ENCODE results near the gene AZU1. TPM values are rescaled to one million over a fixed set of nuclear protein-coding genes. Genes with fewer than 3 reads are reported as not detected.
A peak's percentile ranks its signal among the peaks of the same experiment; 100 is the strongest.

The AZU1 gene
- total RNA-seq, 4 donors from 2014 or later: not detected

DNA sequence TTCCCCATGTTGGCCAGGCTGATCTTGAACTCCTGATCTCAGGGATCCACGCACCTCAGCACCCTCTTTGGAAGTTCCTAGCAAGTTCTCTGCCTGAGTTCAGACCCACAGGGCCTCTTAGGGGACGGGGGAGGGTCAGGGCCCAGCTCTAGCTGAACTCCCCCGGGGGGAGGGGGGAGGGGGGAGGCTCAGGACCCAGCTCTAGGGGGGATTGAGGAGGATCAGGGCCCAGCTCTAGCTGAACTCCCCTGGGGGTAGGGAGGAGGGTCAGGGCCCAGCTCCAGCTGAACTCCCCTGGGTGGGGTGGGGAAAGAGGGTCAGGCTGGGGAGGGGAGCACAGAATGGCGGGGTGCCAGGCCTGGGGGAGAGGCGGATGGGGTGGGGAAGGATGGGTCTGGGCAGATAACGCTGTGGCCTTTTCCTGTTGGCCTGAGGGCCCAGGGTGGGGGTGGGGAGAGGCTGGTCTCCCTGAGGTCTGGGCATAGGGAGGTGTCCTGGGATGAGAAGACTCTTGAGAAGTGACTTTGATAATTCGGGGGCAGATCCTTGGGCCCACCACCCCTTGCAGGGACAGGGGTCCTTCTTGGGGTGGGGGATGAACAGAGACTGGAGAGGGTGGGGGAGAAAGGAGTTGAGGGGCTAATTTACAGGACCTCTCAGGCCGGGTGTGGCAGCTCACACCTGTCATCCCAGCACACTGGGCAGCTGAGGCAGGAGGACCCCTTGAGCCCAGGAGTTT is 35.9 kb upstream of the AZU1 start:
- Histone ChIP-seq H3K27ac (peak overlapping the region; percentile 25 to 65 (median 61)), H3K9me3 (no peaks in the 10 kb centered on the region), H3K36me3 (no peaks in the 10 kb centered on the region), H3K27me3 (no peaks in the 10 kb centered on the region), H3K4me3 (no peak overlapping the region), H3K4me1 (peaks cover 20 to 38% of the 10 kb centered on the region in 2 donors)
- ATAC-seq (no peak), DNase-seq (no peak)
- in situ Hi-C loops (cut with MboI; ENCODE audit: low sequenced_read_pairs in 4 of 4) (no loop called here), intact Hi-C loops (cut with DNase I; ENCODE audit: low total_unique reads) (loop anchor here (10.0 kb wide), 1 partner anchor 483 kb away; the partner anchor contains the start of gene FAM174C)
- TF ChIP-seq, protein P1, sequence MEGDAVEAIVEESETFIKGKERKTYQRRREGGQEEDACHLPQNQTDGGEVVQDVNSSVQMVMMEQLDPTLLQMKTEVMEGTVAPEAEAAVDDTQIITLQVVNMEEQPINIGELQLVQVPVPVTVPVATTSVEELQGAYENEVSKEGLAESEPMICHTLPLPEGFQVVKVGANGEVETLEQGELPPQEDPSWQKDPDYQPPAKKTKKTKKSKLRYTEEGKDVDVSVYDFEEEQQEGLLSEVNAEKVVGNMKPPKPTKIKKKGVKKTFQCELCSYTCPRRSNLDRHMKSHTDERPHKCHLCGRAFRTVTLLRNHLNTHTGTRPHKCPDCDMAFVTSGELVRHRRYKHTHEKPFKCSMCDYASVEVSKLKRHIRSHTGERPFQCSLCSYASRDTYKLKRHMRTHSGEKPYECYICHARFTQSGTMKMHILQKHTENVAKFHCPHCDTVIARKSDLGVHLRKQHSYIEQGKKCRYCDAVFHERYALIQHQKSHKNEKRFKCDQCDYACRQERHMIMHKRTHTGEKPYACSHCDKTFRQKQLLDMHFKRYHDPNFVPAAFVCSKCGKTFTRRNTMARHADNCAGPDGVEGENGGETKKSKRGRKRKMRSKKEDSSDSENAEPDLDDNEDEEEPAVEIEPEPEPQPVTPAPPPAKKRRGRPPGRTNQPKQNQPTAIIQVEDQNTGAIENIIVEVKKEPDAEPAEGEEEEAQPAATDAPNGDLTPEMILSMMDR (IDR thresholded peaks at IDR 0.05 in 4 of 5, conservative IDR thresholded peaks at IDR 0.05 in 1 of 5): no peak

DNA sequence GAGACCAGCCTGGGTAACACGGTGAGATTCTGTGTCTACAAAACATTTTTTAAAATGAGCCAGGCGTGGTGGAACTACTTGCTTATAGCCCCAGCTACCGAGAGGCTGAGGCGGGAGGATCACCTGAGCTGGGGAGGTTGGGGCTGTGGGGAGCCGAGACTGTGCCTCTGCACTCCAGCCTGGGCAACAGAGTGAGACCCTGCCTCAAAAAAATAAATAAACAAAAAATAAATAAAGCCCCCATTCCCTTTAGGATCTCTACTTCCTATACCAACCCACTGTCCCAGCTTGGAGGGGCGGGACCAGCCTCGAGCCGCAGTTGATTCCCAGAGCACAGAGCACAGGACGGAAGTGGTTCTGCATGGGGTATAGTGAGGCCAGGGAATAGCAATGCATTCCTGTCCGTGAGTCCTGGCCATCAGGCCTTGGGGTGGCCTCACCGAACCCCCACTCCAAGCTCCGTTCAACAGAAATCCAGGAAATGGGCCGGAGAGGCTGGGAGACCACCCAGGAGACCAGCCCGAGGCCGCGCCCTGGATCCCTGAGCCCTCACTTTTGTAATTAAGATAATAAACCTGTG is 35.2 kb upstream of the AZU1 start:
- Histone ChIP-seq H3K27me3 (no peaks in the 10 kb centered on the region), H3K27ac (peak overlapping the region; percentile 25 to 65 (median 61)), H3K4me3 (no peak overlapping the region), H3K36me3 (no peaks in the 10 kb centered on the region), H3K4me1 (peaks cover 20 to 38% of the 10 kb centered on the region in 2 donors), H3K9me3 (no peaks in the 10 kb centered on the region)
- TF ChIP-seq, protein P1 (IDR thresholded peaks at IDR 0.05 in 4 of 5, conservative IDR thresholded peaks at IDR 0.05 in 1 of 5): no peak
- no peak for TF ChIP-seq POLR2A (IDR thresholded peaks at IDR 0.05)
- DNase-seq (no peak), ATAC-seq (no peak)
- in situ Hi-C loops (cut with MboI; ENCODE audit: low sequenced_read_pairs in 4 of 4) (no loop called here), intact Hi-C loops (cut with DNase I; ENCODE audit: low total_unique reads) (loop anchor here (10.0 kb wide), 1 partner anchor 482 kb away; the partner anchor contains the start of gene FAM174C)

DNA sequence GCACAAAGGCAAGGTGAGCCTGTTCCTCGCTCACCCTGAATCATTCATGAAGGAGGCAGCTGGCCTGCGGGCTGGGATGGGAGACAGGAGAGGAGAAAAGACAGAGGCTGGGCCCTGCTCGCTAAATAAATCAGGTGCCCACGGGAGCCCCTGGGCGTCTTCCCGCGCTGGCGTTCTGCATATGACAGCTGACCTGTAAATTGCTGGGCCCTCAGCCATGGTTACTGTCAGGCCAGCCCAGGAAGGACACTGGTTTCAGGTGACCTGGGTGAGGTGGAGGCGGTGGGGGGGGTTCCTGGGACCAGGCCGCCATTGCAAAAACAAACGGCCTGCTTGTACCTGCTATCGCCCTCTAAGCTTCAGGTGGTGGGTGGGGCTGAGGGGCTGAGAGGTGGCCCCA is 33.8 kb upstream of the AZU1 start:
- ATAC-seq (no peak), DNase-seq (no peak)
- Histone ChIP-seq H3K4me1 (peaks cover 24 to 32% of the 10 kb centered on the region in 2 donors), H3K9me3 (no peaks in the 10 kb centered on the region), H3K4me3 (no peak overlapping the region), H3K36me3 (no peaks in the 10 kb centered on the region), H3K27ac (no peak overlapping the region), H3K27me3 (no peaks in the 10 kb centered on the region)
- TF ChIP-seq, protein P1 (IDR thresholded peaks at IDR 0.05 in 4 of 5, conservative IDR thresholded peaks at IDR 0.05 in 1 of 5): no peak
- TF ChIP-seq POLR2A (IDR thresholded peaks at IDR 0.05): no peak
- in situ Hi-C loops (cut with MboI; ENCODE audit: low sequenced_read_pairs in 4 of 4): no loop called here
- intact Hi-C loops (cut with DNase I; ENCODE audit: low total_unique reads): loop anchor here (10.0 kb wide), 1 partner anchor 481 kb away; the partner anchor contains the start of gene FAM174C

DNA sequence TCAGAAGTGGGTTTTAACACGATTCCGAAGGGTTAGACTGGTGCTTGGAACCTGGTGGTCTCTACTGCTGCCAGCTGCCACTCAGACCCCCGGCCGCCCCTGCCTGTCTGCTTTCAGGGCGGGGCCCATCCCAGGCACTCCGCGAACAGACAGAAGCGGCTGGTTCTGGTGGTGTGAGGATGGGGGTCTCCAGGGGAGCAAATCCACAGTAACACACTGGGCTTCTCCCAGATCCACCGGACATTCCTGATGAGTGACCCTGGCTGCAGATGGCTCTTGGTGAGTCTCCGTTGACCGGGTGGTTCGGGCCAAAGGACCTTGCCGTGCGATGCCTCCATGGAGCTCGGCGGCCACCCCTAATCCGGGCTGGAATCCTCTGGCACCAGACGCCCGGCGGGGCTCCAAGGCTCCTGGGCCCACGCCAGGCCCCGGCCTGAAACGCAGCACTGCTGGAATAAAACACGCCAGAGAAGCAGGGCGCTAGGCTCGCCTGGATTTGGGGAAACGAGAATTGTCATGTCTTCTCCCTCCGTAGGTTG is 32.5 kb upstream of the AZU1 start:
- intact Hi-C loops (cut with DNase I; ENCODE audit: low total_unique reads) (loop anchor here (5.0 to 10.0 kb wide), 3 partner anchors 133 to 480 kb away; partner anchors contain the start of genes FAM174C, POLRMT and RNF126), in situ Hi-C loops (cut with MboI; ENCODE audit: low sequenced_read_pairs in 4 of 4) (no loop called here)
- H3K4me1 ChIP-seq: peaks cover 33% of the 10 kb centered on the region in 2 donors
- DNase-seq: no peak
- peak overlapping the region; percentile 54 to 97 (median 71) for H3K27ac ChIP-seq
- no peak for ATAC-seq
- H3K36me3 ChIP-seq: no peaks in the 10 kb centered on the region
- no peaks in the 10 kb centered on the region for H3K27me3 ChIP-seq
- no peaks in the 10 kb centered on the region for H3K9me3 ChIP-seq
- H3K4me3 ChIP-seq: peak overlapping the region in 2 of 4 donors; percentile 79 to 98
- TF ChIP-seq, protein P1 (IDR thresholded peaks at IDR 0.05 in 4 of 5, conservative IDR thresholded peaks at IDR 0.05 in 1 of 5): no peak
- no peak for TF ChIP-seq POLR2A (IDR thresholded peaks at IDR 0.05)

Measured in gastrocnemius medialis (tissue), 4 donors.